SJSA1 (cell line): ENCODE results near the gene FHL3. TPM values are rescaled to one million over a fixed set of nuclear protein-coding genes. Genes with fewer than 3 reads are reported as not detected.

Experiments
- DNase-seq, 2 experiments: peaks; one replicate each; pipeline ENCODE4 v3.0.0-alpha.2; 2015 to 2020; ENCODE audit warnings: low spot score in 2 of 2, low read depth in 1 of 2
- H3K27ac ChIP-seq: fragments of 250-450 bp; sonication (Bioruptor Pico); 2 replicates; pipeline ENCODE4 v1.5.1; 2020; ENCODE audit warnings: mild to moderate bottlenecking, moderate library complexity
- H3K27me3 ChIP-seq: fragments of 250-450 bp; sonication (Bioruptor Pico); replicated peaks from 2 replicates; pipeline ENCODE4 v1.5.1; 2020; ENCODE audit warnings: mild to moderate bottlenecking, moderate library complexity
- H3K36me3 ChIP-seq: fragments of 250-450 bp; sonication (Bioruptor Pico); 2 replicates; pipeline ENCODE4 v1.5.1; 2020; ENCODE audit warnings: mild to moderate bottlenecking
- H3K4me1 ChIP-seq: fragments of 250-450 bp; sonication (Bioruptor Pico); replicated peaks from 2 replicates; pipeline ENCODE4 v1.6.1; 2021; ENCODE audit warnings: mild to moderate bottlenecking
- H3K4me3 ChIP-seq: fragments of 250-450 bp; sonication (Bioruptor Pico); 2 replicates; pipeline ENCODE4 v1.5.1; 2020; ENCODE audit warnings: mild to moderate bottlenecking
- H3K9me3 ChIP-seq: fragments of 250-450 bp; sonication (Bioruptor Pico); replicated peaks from 2 replicates; pipeline ENCODE4 v1.5.1; 2020; ENCODE audit warnings: mild to moderate bottlenecking
- total RNA-seq: library from RNA; depleted of rRNA; stranded (reverse); fragments of >200 nt; shearing (Covaris generic); gene quantifications from 2 replicates; pipeline ENCODE4 v1.2.3, GENCODE V29; 2014

Gene FHL3
- total RNA-seq, 1 experiment from 2014 or later: 42.0 TPM

- peaks cover 34% of the 10 kb centered on the region for H3K36me3 ChIP-seq
- H3K4me1 ChIP-seq: peaks cover 16% of the 10 kb centered on the region
- no peaks in the 10 kb centered on the region for H3K27me3 ChIP-seq
- no peaks in the 10 kb centered on the region for H3K9me3 ChIP-seq
- no peak overlapping the region for H3K4me3 ChIP-seq
- no peak for DNase-seq
- H3K27ac ChIP-seq: no peak overlapping the region
Observed at GRCh38 chr1:38028671-38029070, 23.4 kb upstream of the FHL3 start.

- DNase-seq: no peak
- H3K36me3 ChIP-seq: peaks cover 39% of the 10 kb centered on the region
- no peak overlapping the region for H3K27ac ChIP-seq
- peaks cover 16% of the 10 kb centered on the region for H3K4me1 ChIP-seq
- no peaks in the 10 kb centered on the region for H3K27me3 ChIP-seq
- no peaks in the 10 kb centered on the region for H3K9me3 ChIP-seq
- H3K4me3 ChIP-seq: no peak overlapping the region
Observed at GRCh38 chr1:38028105-38028591, 22.8 kb upstream of the FHL3 start.

- Histone ChIP-seq H3K4me1 (peaks cover 16% of the 10 kb centered on the region), H3K27me3 (no peaks in the 10 kb centered on the region), H3K9me3 (no peaks in the 10 kb centered on the region), H3K27ac (no peak overlapping the region), H3K36me3 (peaks cover 46% of the 10 kb centered on the region), H3K4me3 (no peak overlapping the region)
- DNase-seq: no peak
Observed at GRCh38 chr1:38027201-38028104, 22.1 kb upstream of the FHL3 start.

GRCh38 chr1:38026592-38027200, 21.4 kb upstream of the FHL3 start:
- no peak overlapping the region for H3K4me3 ChIP-seq
- H3K27ac ChIP-seq: no peak overlapping the region
- peaks cover 16% of the 10 kb centered on the region for H3K4me1 ChIP-seq
- H3K36me3 ChIP-seq: peaks cover 54% of the 10 kb centered on the region
- DNase-seq: peak in 1 of 2 experiments; percentile 42
- H3K9me3 ChIP-seq: no peaks in the 10 kb centered on the region
- no peaks in the 10 kb centered on the region for H3K27me3 ChIP-seq

DNA sequence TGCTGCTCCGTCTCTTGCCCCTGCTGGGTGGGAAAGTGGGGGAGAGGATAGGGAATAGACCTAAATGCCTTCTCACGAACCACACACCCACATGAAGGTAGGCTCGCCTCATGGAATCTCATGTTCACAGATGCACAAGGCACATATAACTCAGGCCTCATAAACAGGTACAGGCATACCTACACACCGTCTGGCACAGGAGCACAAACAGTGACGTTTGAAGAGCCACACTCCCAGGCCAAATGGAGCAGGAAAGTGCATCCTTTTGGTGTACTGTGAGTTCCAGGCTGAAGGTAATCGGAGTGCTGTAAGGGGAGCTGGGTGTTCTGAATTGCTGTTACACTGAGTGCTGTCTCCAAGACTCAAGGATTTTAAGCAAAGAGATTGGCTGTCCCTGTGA, 20.4 kb upstream of the FHL3 start:
- Histone ChIP-seq H3K4me1 (peaks cover 16% of the 10 kb centered on the region), H3K36me3 (peaks cover 64% of the 10 kb centered on the region), H3K9me3 (no peaks in the 10 kb centered on the region), H3K27me3 (no peaks in the 10 kb centered on the region), H3K4me3 (no peak overlapping the region), H3K27ac (no peak overlapping the region)
- no peak for DNase-seq

DNA sequence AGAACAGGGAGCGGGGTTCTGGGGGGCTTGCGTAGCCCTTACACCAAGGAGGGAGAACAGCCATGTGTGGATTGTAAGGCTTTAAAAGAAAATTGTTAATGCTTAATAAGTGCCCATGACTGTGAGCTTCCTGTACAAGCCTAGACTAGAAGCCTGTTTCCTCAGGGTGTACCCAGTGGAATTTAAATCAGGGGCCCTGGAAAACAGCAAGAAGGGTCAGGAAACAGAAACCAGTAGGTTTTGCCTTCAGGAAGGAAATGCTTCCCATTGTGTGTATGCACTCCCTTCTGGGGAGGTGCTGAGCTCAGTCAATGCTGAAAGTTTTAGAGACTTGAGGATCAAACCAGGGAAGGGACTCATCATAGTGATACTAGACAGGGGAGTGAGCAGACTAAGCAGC, 19.9 kb upstream of the FHL3 start:
- no peaks in the 10 kb centered on the region for H3K9me3 ChIP-seq

DNA sequence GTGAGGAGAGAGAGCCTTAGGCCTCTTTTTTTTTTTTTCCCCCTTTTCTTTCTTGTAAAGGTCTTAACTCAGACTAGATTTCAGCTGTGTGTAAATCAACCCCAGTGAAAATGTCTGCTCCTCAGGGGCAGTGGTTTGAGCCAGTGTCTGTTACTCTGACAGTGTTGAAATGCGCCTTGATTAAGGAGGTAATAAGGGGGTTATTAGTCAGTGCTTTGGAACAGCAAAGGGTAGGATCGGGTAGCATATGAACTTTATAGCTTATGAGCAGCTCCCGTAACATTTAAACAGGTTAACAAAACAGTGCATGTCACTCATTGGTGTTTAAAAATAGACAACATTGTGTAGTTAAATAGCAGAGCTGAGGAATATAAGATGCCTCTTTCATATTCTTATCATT, 17.5 kb upstream of the FHL3 start:
- Histone ChIP-seq H3K36me3 (peaks cover 92% of the 10 kb centered on the region), H3K27ac (no peak overlapping the region)

More for the DNA sequence above, 19.9 kb upstream of the FHL3 start:
- no peak for DNase-seq
- Histone ChIP-seq H3K4me3 (no peak overlapping the region), H3K27me3 (no peaks in the 10 kb centered on the region), H3K36me3 (peaks cover 68% of the 10 kb centered on the region), H3K4me1 (peaks cover 11% of the 10 kb centered on the region), H3K27ac (no peak overlapping the region)

DNA sequence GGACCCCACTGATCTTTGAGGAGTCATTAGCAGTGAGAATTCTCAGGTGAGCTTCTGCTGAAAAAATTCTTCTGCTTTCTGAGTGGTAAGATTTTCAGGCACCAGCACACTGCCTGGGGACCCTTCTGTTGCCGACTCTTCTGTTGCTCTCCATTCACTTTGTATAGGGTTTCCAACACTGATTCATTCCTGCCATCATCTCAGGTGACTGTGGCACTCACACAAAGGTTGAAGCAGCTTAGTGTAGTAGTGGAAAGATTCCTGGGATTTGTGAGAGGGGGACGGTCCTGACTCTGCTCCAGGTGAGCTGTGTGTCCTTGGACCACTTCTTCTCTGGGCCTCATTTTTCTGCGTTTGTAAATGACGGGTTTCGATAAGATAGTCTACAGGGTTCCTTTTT, 16.7 kb upstream of the FHL3 start:
- no peak overlapping the region for H3K27ac ChIP-seq
- no peak for DNase-seq
- H3K27me3 ChIP-seq: no peaks in the 10 kb centered on the region
- no peaks in the 10 kb centered on the region for H3K9me3 ChIP-seq
- no peaks in the 10 kb centered on the region for H3K4me1 ChIP-seq
- peaks cover 100% of the 10 kb centered on the region for H3K36me3 ChIP-seq
- no peak overlapping the region for H3K4me3 ChIP-seq

More for the DNA sequence above, 17.5 kb upstream of the FHL3 start:
- DNase-seq: no peak
- Histone ChIP-seq H3K4me1 (no peaks in the 10 kb centered on the region), H3K27me3 (no peaks in the 10 kb centered on the region), H3K4me3 (no peak overlapping the region), H3K9me3 (no peaks in the 10 kb centered on the region)

GRCh38 chr1:38020396-38020795, 15.1 kb upstream of the FHL3 start:
- Histone ChIP-seq H3K4me1 (peaks cover 1% of the 10 kb centered on the region; the same call in 1 of the 2 replicates), H3K27ac (no peak overlapping the region), H3K9me3 (no peaks in the 10 kb centered on the region), H3K27me3 (no peaks in the 10 kb centered on the region), H3K4me3 (no peak overlapping the region), H3K36me3 (peaks cover 100% of the 10 kb centered on the region)
- no peak for DNase-seq

GRCh38 chr1:38018864-38019343, 13.6 kb upstream of the FHL3 start:
- Histone ChIP-seq H3K4me3 (no peak overlapping the region), H3K27me3 (no peaks in the 10 kb centered on the region), H3K9me3 (no peaks in the 10 kb centered on the region), H3K27ac (no peak overlapping the region), H3K4me1 (peaks cover 8% of the 10 kb centered on the region), H3K36me3 (peaks cover 99% of the 10 kb centered on the region)
- peak in 1 of 2 experiments; percentile 39 for DNase-seq

DNA sequence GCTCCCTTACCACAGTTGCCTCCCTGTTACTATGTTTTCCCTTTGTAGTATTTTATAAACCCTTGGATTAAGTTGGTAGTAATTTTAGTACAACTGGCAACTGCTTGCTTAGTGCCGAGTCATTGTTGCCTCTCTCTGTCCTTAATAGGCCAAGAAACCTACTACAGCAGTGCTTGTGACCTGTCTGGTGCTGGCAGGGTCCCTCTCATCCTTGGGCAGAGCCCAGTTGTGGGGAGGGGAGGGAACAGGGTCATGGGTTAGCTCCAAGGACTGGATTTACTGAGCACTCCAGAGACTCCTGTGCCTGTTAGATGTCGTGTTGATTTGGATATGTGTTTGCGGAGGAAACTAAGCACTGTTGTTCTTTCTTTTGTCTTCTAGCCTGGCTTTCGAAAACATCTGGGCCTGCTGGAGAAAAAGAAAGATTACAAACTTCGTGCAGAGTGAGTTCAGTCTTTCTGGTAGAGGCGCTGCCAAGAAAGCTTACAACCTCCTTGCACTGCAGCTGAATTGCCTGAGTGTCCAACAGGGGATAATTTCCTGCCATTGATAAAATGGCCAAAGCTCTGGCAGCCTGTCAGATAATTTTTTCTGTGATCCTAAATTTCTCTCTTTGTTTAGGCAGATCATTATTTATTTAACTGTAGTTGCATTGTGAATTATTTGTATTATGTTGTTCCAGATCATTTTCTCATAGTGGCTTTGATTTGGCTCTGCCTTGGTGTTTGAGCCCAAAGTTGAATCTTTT, 10.8 kb upstream of the FHL3 start:
- Histone ChIP-seq H3K4me1 (peaks cover 21% of the 10 kb centered on the region), H3K27me3 (no peaks in the 10 kb centered on the region), H3K27ac (no peak overlapping the region), H3K9me3 (no peaks in the 10 kb centered on the region), H3K4me3 (no peak overlapping the region), H3K36me3 (peaks cover 83% of the 10 kb centered on the region)
- DNase-seq: no peak

DNA sequence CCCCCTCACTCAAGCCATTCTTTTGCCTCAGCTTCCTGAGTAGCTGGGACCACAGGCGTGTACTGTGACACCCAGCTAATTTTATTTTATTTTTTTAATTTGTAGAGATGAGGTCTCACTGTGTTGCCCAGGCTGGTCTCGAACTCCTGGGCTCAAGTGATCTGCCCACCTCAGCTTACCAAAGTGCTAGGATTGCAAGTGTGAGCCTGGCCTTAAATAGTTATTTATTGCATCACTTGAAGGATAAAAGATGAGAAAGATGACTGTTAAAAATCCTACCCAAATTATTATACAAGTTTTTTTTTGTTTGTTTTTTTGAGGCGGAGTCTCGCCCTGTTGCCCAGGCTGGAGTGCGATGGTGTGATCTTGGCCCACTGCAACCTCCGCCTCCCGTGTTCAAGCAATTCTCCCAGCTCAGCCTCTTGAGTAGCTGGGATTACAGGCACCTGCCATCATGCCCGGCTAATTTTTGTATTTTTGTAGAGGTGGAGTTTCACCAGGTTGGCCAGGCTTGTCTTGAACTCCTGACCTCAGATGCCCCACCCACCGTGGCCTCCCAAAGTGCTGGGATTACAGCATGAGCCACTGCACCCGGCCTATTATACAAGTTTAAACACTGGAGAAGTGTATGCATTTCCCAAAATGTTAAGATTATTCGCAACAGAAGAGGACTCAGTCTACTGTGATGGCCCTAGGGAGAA, 9.6 kb upstream of the FHL3 start:
- Histone ChIP-seq H3K9me3 (no peaks in the 10 kb centered on the region), H3K27me3 (no peaks in the 10 kb centered on the region), H3K36me3 (peaks cover 70% of the 10 kb centered on the region), H3K4me1 (peaks cover 21% of the 10 kb centered on the region), H3K4me3 (no peak overlapping the region), H3K27ac (no peak overlapping the region)
- no peak for DNase-seq

- Histone ChIP-seq H3K4me1 (peaks cover 24% of the 10 kb centered on the region), H3K27me3 (no peaks in the 10 kb centered on the region), H3K9me3 (no peaks in the 10 kb centered on the region), H3K4me3 (no peak overlapping the region), H3K36me3 (peaks cover 63% of the 10 kb centered on the region), H3K27ac (no peak overlapping the region)
- DNase-seq: no peak
Observed at GRCh38 chr1:38014171-38014570, 8.9 kb upstream of the FHL3 start.
